Spinal cord (tissue), 10 donors: ENCODE measurements around the gene IL31RA. TPM values are rescaled to one million over a fixed set of nuclear protein-coding genes. Genes with fewer than 3 reads are reported as not detected.

Experiments
- DNase-seq, 6 donors: peaks; one replicate each; pipeline versions ENCODE4 v3.0.0 to v3.0.0-alpha.2; 2013 to 2015; ENCODE audit warnings: low spot score in 6 of 6, low read depth in 4 of 6
- H3K27ac ChIP-seq: one replicate; pipeline ENCODE4 v1.5.1; 2013; ENCODE audit warnings: low read depth, low read length, control low read depth
- H3K27me3 ChIP-seq: one replicate; pipeline ENCODE4 v1.6.1; 2013; ENCODE audit warnings: low read length; ENCODE audit not compliant: control insufficient read depth, insufficient read depth
- H3K36me3 ChIP-seq: one replicate; pipeline ENCODE4 v1.6.1; 2013; ENCODE audit warnings: low read length; ENCODE audit not compliant: control insufficient read depth, insufficient read depth
- H3K4me1 ChIP-seq: one replicate; pipeline ENCODE4 v1.6.1; 2013; ENCODE audit warnings: low read length; ENCODE audit not compliant: control insufficient read depth, insufficient read depth
- H3K4me3 ChIP-seq: one replicate; pipeline ENCODE4 v1.5.1; 2013; ENCODE audit warnings: low read depth, low read length, control low read depth
- H3K9me3 ChIP-seq: one replicate; pipeline ENCODE4 v1.6.1; 2013; ENCODE audit warnings: low read length; ENCODE audit not compliant: control insufficient read depth, insufficient read depth
- WGBS: methylation state at CpG from one replicate; pipeline ENCODE4 v1.1.5; 2013; ENCODE audit warnings: missing lambda C conversion rate; ENCODE audit not compliant: insufficient coverage; 5-methylcytosine and 5-hydroxymethylcytosine counted together
- polyA plus RNA-seq, 2 donors: library from polyadenylated mRNA; unstranded; fragments of 120-200 nt; gene quantifications; one replicate each; pipeline ENCODE4 v1.2.1, GENCODE V29; 2013; ENCODE audit not compliant: insufficient read length in 2 of 2
- total RNA-seq, 2 donors: library from RNA; depleted of rRNA in 1 of 2; stranded (reverse); fragments of 120-200 nt in 1 of 2; fragments of >200 nt in 1 of 2; gene quantifications; one replicate each; pipeline versions ENCODE4 v1.2.3 to v1.2.4, GENCODE V29; 2013 to 2014
- donor health status: healthy.

Gene IL31RA
- total and polyA plus RNA-seq, 4 donors = 0.17 to 9.7 (median 0.27) TPM

DNA sequence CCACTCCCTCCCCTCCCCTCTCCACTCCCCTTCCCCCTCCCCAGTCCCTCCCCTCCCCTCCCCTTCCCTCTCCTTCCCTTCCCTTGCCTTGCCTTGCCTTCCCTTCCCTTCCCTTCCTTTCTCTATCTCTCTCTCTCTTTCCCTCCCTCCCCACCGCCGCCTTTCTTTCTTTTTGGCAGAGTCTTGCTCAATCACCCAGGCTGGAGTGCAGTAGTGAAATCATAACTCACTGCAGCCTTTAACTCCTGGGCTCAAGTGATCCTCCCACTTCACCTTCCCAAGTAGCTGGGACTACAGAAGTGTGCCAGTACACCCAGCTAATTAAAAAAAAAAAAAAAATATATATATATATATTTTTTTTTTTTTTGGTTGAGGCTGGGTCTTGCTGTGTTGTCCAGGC lies 45.5 kb downstream of the IL31RA start:
- no peak for DNase-seq
- WGBS = 83% methylated on average over 2 of the region's 2 CpGs

DNA sequence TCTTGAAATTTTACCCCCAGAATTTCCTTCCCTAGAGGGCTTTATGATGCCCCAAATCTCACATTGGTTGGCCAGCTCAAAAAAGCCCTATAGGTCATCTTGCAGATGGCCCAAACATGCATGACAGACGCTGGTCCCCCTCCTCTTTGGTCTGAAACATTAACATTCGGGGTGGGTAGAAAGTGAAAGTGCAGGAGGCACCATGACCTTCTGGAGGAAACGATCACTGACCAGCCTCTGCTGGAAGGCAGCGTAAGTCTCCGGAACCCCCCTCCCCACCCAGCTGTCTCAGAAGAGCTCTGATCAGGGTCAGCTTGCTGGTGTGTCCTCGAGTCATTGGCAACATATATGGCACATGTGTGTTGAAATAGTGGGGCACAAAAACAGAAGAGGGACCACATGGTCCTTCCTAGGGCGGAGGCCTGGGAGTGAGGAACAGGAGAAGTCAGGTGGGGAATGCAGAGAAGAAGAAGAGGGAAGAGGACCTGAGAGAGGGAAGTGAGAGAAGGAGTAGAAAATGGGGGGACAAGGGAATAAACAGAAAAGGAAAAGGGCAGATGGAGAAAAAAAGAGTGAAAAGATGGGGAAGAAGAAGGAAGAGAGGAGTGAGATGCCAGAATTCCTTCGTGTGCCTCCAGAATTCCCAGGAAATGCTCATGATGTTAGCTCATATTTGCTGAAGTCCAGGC lies 46.2 kb downstream of the IL31RA start:
- 95% methylated on average over 2 of the region's 8 CpGs for WGBS
- H3K9me3 ChIP-seq = no peaks in the 10 kb centered on the region

More for the DNA sequence above, 45.5 kb downstream of the IL31RA start:
- H3K36me3 ChIP-seq = no peaks in the 10 kb centered on the region
- no peaks in the 10 kb centered on the region for H3K4me1 ChIP-seq
- H3K27ac ChIP-seq = no peak overlapping the region
- H3K27me3 ChIP-seq = no peaks in the 10 kb centered on the region
- no peak overlapping the region for H3K4me3 ChIP-seq
- no peaks in the 10 kb centered on the region for H3K9me3 ChIP-seq

GRCh38 chr5:55897905-55898304 lies 46.7 kb downstream of the IL31RA start:
- peak in 1 of 6 donors; percentile 58 for DNase-seq
- H3K36me3 ChIP-seq = no peaks in the 10 kb centered on the region
- no peaks in the 10 kb centered on the region for H3K9me3 ChIP-seq
- no peak overlapping the region for H3K4me3 ChIP-seq
- H3K27ac ChIP-seq = no peak overlapping the region
- no peaks in the 10 kb centered on the region for H3K4me1 ChIP-seq
- WGBS = 66% methylated on average over 8 of the region's 14 CpGs
- H3K27me3 ChIP-seq = no peaks in the 10 kb centered on the region

More for the DNA sequence above, 46.2 kb downstream of the IL31RA start:
- no peak for DNase-seq
- H3K4me3 ChIP-seq = no peak overlapping the region
- no peak overlapping the region for H3K27ac ChIP-seq
- no peaks in the 10 kb centered on the region for H3K36me3 ChIP-seq
- H3K27me3 ChIP-seq = no peaks in the 10 kb centered on the region
- H3K4me1 ChIP-seq = no peaks in the 10 kb centered on the region

- Histone ChIP-seq H3K36me3 (no peaks in the 10 kb centered on the region), H3K27me3 (no peaks in the 10 kb centered on the region), H3K27ac (no peak overlapping the region), H3K4me3 (no peak overlapping the region), H3K4me1 (no peaks in the 10 kb centered on the region), H3K9me3 (no peaks in the 10 kb centered on the region)
- 92% methylated on average over 4 of the region's 6 CpGs for WGBS
- DNase-seq = no peak
Observed at GRCh38 chr5:55899344-55899743, 48.2 kb downstream of the IL31RA start.

DNA sequence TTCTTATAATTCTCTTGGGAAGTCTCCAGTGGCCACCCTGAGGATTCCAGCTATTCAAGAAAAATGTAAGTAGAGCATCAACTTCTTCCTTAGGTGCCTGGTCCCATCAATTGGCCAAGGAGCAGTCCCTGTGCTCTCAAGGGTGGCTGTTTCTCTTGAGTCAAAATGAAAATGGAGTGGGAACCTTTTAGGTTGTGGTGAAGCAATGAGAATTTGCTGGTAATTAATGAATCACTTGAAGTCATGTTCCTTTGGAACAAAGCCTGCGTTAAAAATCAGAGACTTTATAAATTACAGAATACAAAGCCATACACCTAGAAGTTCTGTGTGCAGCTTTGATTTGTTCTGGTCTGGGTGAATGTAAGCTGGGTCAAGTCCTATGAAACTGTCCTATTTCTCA lies 48.9 kb downstream of the IL31RA start:
- Histone ChIP-seq H3K36me3 (no peaks in the 10 kb centered on the region), H3K9me3 (no peaks in the 10 kb centered on the region), H3K27ac (no peak overlapping the region), H3K4me3 (no peak overlapping the region), H3K4me1 (no peaks in the 10 kb centered on the region), H3K27me3 (no peaks in the 10 kb centered on the region)
- DNase-seq = no peak
- WGBS = no CpG with 5 or more reads among the region's 1 CpG

GRCh38 chr5:55900776-55901175 lies 49.6 kb downstream of the IL31RA start:
- no peaks in the 10 kb centered on the region for H3K36me3 ChIP-seq
- no peaks in the 10 kb centered on the region for H3K27me3 ChIP-seq
- H3K4me3 ChIP-seq = no peak overlapping the region
- H3K9me3 ChIP-seq = no peaks in the 10 kb centered on the region
- no peak for DNase-seq
- no peaks in the 10 kb centered on the region for H3K4me1 ChIP-seq
- no peak overlapping the region for H3K27ac ChIP-seq

- no peak overlapping the region for H3K4me3 ChIP-seq
- no peak overlapping the region for H3K27ac ChIP-seq
- no peaks in the 10 kb centered on the region for H3K9me3 ChIP-seq
- WGBS = 97% methylated on average over 3 of the region's 5 CpGs
- no peaks in the 10 kb centered on the region for H3K36me3 ChIP-seq
- no peak for DNase-seq
- H3K4me1 ChIP-seq = no peaks in the 10 kb centered on the region
- H3K27me3 ChIP-seq = no peaks in the 10 kb centered on the region
Observed at GRCh38 chr5:55902696-55903095, 51.5 kb downstream of the IL31RA start.

DNA sequence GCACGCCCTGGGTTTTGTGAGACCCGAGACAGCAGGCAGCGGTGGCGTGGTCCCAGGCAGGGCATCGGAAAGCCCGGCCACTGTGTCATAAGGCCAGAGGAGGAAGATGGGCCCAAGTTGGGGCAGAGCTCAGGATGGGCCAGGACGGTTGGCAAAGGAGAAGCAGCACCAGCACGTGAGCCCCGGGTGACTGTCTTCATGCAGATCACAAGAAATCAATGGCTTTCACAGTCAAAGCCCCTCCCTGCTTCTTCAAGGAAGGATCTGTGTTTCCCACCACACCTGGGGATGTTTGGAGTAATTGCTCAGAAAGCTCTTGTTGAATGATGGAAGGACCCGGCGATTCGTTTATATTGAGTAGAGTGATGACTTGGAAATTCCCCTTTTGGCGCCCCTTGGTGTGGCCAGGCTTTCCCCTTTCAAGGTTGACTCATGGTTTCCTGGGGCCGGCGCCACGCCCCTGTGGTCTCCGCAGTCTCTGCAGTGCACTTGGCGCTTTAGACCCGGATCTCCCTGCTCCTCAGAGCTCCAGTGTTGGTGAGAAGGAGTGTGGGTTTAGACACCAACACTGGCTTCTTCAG lies 52.1 kb downstream of the IL31RA start:
- Histone ChIP-seq H3K27me3 (no peaks in the 10 kb centered on the region), H3K4me1 (no peaks in the 10 kb centered on the region), H3K36me3 (no peaks in the 10 kb centered on the region), H3K27ac (no peak overlapping the region), H3K9me3 (no peaks in the 10 kb centered on the region), H3K4me3 (no peak overlapping the region)
- DNase-seq = no peak
- WGBS = 89% methylated on average over 19 of the region's 19 CpGs

- H3K36me3 ChIP-seq = no peaks in the 10 kb centered on the region
- no peak overlapping the region for H3K27ac ChIP-seq
- H3K4me1 ChIP-seq = no peaks in the 10 kb centered on the region
- DNase-seq = peak in 1 of 6 donors; percentile 56
- H3K9me3 ChIP-seq = no peaks in the 10 kb centered on the region
- no peaks in the 10 kb centered on the region for H3K27me3 ChIP-seq
- no peak overlapping the region for H3K4me3 ChIP-seq
- WGBS = 90% methylated on average over 3 of the region's 3 CpGs
Observed at GRCh38 chr5:55904152-55904551, 53.0 kb downstream of the IL31RA start.

DNA sequence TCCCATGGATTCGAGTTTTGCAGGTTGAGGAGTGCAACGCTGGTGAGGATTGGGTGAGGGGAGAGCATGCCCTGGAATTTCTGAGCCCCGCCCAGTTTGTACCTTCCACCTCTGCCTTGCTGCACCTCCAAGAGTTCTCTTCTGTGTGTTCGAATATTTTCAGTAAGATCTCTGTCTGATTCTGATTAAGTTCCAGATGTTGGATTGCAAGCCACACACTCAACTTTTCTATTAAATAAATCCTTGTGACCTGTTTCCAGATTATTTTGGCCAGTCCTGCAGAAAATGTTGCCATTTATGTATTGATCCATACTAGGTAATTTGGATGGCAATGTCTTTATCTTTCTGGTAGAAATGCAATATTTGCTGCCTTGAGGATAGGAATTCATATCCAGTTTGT lies 54.1 kb downstream of the IL31RA start:
- no peaks in the 10 kb centered on the region for H3K9me3 ChIP-seq
- H3K27ac ChIP-seq = no peak overlapping the region
- DNase-seq = no peak
- no peaks in the 10 kb centered on the region for H3K27me3 ChIP-seq
- no peak overlapping the region for H3K4me3 ChIP-seq
- no CpG with 5 or more reads among the region's 4 CpGs for WGBS
- no peaks in the 10 kb centered on the region for H3K36me3 ChIP-seq
- no peaks in the 10 kb centered on the region for H3K4me1 ChIP-seq
